ENCODE results near the gene MEX3B.

MEX3B gene

GRCh38 chr15:82045892-82046665, at the start of gene MEX3B:
Gene MEX3B, minus strand, starts transcription at chr15:82046018. Its CDS starts 313 bp downstream, at chr15:82045705.
- DNase-seq: peak; percentile 90

GRCh38 chr15:82093774-82094211, 48.0 kb upstream of the MEX3B start:
- DNase-seq: no peak

GRCh38 chr15:82093325-82093724, 47.5 kb upstream of the MEX3B start:
- no peak for DNase-seq

- DNase-seq: no peak
Observed at GRCh38 chr15:82091636-82092140, 45.9 kb upstream of the MEX3B start.

GRCh38 chr15:82086243-82086995, 40.6 kb upstream of the MEX3B start:
- DNase-seq: no peak

GRCh38 chr15:82081914-82082762, 36.3 kb upstream of the MEX3B start:
- DNase-seq: no peak

- no peak for DNase-seq
Observed at GRCh38 chr15:82080774-82081173, 35.0 kb upstream of the MEX3B start.

GRCh38 chr15:82079736-82080135, 33.9 kb upstream of the MEX3B start:
- no peak for DNase-seq

- DNase-seq: no peak
Observed at GRCh38 chr15:82074610-82075009, 28.8 kb upstream of the MEX3B start.

- DNase-seq: no peak
Observed at GRCh38 chr15:82072926-82073537, 27.2 kb upstream of the MEX3B start.

GRCh38 chr15:82066455-82066854, 20.6 kb upstream of the MEX3B start:
- no peak for DNase-seq

GRCh38 chr15:82064824-82065223, 19.0 kb upstream of the MEX3B start:
- DNase-seq: no peak

GRCh38 chr15:82062479-82063454, 16.9 kb upstream of the MEX3B start:
- no peak for DNase-seq

- DNase-seq: no peak
Observed at GRCh38 chr15:82060817-82061216, 15.0 kb upstream of the MEX3B start.

GRCh38 chr15:82058517-82059204, 12.8 kb upstream of the MEX3B start:
- DNase-seq: no peak

- DNase-seq: no peak
Observed at GRCh38 chr15:82058026-82058425, 12.2 kb upstream of the MEX3B start.

- no peak for DNase-seq
Observed at GRCh38 chr15:82056958-82057823, 11.4 kb upstream of the MEX3B start.

- DNase-seq: no peak
Observed at GRCh38 chr15:82052751-82053150, 6.9 kb upstream of the MEX3B start.

- DNase-seq: no peak
Observed at GRCh38 chr15:82051664-82052063, 5.8 kb upstream of the MEX3B start.

- no peak for DNase-seq
Observed at GRCh38 chr15:82048811-82049210, 3.0 kb upstream of the MEX3B start.

Measured in NCI-H1694 (cell line).